ENCODE measurements around the gene LRCOL1. TPM values are rescaled to one million over a fixed set of nuclear protein-coding genes. Genes with fewer than 3 reads are reported as not detected.

The LRCOL1 gene
- polyA plus RNA-seq, 5 donors: 0.74 to 2.2 (median 1.3) TPM

DNA sequence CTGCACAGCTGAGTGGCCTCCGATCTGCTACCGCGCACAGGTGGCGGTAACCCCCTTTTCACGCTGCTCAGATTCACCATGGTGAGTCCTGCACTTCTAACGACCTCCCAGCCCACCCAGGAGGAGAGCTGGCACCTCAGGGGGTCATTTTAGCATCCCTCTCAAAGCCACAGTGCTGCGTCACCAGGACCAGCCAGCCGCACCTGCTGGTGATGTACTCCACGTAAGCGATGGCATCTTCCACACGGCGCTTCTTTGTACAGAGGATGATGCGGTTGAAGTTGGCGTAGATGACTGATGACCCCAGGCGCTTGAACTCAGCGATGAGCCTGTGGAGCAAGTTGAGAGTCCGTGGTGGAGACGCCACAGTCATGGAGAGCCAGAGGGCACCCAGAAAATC is 27.4 kb upstream of the LRCOL1 start:
- no peak for DNase-seq

DNA sequence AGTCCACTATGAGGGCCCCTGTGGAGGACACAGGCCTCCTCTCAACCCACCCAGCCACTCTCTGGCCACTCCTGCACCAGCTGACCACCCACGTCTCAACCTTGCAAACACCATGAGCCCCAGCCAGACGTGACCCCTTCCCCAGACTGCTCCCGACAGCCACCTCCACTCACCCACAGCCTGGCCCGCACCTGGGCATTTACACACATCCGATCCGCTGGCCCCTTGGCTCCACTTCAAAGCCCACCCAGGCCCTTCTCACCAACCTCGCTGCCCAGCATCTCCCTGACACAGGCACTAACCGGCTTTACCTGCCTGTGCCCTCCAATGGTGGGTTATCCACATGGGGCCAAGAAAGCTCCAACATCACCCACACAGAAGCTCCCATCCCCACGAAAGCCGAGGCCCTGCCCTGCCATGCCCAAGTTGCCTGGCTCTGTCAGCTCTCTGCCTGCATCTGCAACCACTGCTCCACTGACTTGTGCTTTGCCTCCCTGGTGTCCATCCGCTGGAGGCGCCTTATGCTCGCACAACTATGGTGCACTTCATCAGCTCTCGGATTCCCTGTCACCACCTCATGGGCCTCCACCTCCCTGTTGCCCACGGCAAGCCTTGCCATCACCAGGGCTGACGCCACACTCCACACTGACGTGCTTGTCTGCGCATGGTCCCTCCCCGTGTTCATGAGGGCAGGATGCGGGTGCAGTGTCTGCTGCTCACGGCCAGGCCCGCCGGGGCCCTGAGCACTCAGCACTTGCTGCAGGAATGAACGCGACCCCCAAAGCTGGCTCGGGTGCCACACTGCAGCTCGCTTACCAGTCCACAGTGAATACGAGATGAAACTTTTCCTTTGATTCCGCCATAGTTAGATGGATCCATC is 24.9 kb upstream of the LRCOL1 start:
- DNase-seq: no peak

DNA sequence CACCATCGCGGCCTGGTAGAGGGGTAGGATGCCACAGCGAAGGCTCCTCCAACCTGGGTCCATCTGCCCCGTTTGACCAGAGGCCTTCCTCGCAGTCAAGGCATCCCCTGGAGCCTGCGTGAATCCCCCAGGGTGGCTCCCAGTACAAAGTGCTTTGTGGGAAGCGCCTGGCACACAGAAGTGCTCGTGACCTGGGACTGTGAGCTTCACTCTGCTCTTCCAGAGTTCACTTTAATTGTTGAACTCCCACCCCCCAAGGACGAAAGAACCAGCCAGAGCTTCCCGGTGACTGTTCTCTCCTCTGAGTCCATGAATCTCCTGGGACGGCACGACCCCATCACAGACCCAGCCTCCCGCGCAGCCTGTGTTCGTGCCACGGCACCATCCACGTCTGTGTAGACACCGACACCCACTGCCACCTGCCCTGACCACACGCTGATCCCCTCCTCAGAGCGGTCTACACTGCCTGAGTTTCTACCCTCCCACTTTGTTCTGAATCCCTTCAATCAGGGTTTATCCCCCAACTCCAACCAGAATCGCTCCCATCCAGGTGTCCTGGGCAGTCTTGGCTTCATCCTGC is 24.1 kb upstream of the LRCOL1 start:
- no peak for DNase-seq

DNA sequence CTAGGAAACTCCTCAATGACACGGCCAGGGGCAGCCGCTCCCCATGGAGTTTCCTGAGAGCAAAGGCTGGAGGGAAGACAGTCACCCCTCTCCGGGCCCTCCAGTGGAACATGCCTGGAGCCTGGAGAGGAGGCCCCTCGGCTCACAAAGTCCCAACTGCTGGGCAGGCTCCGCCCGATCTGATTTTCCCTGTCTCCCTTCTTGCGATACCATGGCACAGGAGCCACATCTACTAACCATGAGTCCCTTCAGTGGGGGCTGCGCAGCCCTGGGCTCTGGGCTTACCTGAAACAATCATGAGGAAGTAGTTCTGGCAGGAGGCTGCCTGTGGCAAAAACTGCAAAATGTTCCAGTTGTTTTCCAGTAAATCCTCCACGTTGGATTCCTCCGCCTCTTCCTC is 23.5 kb upstream of the LRCOL1 start:
- DNase-seq: no peak

DNA sequence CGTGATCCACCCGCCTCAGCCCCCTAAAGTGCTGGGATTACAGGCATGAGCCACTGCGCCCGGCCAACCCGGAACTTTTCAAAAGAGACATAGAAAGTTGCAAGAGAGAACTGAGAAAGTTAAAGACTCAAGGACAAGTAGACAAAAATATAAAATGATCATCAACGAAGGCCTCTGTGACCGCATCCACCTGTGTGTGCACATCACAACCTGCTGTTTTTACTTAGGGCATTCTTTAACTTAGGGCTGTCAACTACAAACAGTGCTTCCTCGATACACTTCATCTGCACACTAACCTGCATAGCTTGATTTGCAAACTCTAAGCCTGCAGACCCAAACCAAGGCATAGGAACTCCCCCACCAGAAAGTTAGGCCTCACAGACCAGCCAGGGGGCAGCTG is 23.0 kb upstream of the LRCOL1 start:
- no peak for DNase-seq

DNA sequence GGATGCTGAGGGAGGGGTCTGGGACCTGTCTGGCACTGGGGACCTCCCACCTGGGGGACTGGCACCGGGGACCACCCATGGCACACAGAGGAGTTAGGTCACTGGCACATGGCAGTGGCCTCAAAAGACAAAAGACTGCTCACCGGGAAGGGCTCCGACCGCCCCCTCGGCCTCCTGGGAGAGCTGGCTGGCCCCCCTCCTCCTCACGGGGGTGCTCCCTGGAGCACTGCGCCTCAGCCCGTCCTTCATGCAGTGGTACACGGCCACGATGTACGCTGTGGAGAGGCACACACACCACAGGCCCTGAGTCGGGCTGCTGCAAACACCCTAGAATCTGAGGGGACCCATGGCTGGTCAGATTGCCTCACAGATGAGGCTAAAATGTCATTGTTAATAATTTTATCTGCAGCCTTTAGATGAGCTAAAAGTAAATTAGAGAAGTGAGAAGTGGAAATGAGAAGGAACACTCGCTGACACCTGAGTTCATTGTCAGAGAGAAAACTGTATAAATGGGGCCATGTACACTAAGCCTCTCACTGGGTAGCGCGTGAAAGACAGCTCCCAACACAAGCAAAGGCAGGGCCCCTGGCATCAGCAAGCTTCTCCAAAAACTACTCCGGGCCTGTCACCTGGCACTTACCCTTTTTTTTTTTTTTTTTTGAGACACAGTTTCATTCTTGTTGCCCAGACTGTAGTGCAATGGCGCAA is 22.3 kb upstream of the LRCOL1 start:
- DNase-seq: no peak

DNA sequence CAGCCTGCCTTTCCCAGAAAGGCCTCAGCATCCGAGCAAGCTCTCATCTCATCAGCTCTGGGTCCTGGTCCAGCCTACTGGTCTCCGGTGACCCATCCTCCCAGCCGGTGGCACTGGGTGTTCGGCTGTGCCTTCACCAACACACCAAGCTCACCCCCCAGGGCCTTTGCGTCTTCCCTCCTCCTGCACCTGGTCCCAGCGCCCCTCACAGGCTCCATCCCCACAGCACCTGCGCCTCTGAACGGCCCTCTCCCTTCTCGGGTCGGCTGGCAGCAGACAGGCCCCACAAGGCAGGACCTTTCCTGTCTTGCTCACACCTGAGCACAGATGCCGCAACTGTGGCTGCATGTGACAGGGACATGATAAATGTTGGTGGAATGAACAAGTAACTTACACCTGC is 21.3 kb upstream of the LRCOL1 start:
- no peak for DNase-seq

DNA sequence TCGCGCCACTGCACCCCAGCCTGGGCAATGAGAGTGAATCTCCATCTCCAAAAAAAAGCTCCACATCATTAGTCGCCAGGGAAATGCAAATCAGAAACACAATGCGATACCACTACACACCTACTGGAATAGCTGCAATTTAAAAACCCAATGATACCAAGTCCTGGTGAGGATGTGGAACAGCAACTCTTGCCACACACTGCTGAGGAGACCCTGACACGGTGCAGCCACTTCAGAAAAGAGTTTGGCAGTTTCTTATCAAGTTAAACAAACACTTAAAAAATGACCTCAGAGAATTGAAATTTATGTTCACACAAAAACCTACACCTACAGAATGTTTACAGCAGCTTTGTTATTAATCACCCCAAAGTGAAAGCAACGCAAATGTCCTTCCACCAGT is 20.3 kb upstream of the LRCOL1 start:
- no peak for DNase-seq

DNA sequence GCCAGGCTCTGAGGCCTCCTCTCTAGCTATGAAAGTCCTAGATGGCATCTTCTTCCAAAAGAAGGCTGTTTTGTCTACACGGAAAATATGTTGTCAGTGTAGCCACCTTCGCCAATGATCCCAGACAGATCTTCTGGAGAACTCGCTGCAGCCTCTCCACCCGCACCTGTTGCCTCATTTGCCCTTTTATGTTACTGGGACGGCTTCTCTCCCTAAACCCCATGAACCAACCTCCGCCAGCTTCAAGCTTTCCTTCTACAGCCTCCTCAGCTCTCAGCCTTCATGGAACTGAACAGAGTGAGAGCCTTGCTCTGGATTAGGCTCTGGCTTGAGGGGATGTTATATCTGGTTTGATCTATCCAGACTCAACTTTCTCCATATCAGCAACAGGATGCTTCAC is 18.9 kb upstream of the LRCOL1 start:
- no peak for DNase-seq

DNA sequence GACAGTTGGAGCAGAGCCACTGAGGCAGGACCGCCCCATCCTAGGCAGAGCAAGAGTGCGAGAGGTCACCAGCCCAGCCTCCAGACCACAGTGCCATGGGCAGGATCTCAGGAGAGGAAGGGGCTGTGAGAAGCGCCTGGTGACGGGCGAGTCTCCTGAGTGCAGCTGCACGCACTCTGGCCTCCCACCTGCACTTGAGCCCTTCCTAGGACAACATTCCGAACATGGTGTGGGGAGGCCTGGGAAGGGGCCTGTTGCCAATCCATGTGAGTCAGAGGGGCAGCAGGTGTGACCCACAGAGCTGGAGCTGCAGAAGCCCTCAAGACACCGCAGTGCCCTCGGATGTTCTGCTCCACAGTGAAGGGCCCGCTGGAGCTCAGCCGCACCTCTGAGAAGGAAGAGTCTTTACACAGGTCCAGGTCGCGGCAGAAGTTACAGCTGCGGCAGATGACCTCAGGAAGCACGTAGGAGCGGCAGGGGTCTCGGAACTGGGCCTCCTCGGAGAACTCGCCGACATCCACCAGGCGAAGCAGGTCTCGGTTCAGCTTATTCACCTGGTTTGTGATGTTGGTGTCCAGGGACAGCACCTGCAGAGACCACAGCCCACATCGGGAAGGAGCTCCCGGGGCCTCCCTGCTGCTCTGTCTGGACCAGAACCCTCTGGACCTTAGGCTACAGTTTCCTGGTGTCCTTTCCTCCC is 15.5 kb upstream of the LRCOL1 start:
- DNase-seq: no peak

DNA sequence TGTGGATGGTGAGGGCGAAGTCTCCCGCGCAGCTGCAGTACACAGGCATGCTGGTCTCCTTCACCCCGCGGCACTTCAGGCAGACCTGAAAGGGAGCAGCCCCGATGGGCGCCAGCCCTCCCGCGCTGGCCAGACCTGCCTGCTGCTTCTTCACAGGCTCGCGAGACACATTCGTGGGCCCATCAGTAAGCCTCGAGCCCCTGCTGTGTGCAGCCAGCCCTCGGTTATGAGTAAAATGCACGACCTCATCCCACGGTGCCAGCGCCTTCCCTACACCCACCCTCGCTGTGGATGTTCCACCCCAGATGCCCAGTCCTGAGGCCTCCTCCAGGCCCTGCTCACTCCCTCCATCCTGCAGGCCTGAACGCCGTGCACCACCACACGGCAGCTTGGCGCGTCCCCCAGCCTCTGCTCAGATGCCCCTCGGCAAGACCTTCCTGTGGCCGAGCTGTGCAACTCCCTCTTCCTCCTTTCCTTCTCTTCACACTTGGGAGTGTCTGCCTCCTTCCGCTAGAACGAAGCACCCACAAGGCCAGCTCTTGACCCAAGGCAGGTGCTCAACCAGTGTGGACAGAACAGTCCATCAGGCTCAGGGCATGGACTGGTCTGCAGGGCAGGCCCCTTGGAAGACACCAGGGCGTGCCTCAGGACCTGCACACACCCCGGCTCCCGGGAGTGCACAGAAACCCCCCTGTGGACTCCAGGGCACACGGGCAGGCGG is 14.7 kb upstream of the LRCOL1 start:
- no peak for DNase-seq

DNA sequence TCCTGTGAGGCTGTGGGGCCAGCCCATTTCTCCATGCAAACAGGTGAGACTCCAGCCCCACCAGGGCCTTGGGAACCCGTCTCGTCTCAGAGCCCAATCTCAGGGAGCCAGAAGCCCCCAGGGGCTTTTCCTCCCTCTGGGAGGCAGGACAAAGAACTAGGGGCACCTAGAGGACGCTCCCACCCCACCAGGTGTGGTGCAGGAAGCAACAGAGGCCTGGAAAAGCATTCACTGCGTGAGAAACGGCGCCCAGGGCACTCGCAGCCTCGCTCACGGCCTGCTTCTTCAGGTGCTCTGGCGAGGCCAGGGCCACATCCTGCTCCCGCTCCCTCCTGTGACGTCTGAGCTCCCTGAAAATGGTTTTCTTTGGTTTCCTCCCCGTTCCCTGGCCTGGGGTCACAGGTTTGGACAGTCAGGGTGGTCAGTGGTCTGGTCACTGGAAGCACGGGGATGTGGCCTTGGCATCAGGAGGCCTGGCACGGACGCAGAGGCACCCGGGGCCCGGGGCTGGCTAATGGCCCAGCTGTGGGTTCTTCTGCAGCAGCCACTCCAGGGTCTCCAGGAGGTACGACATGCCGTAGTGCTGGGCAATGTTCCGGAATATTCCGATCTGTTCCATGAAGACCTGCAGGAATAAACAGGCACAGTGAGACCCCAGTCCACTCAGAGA is 13.9 kb upstream of the LRCOL1 start:
- no peak for DNase-seq

DNA sequence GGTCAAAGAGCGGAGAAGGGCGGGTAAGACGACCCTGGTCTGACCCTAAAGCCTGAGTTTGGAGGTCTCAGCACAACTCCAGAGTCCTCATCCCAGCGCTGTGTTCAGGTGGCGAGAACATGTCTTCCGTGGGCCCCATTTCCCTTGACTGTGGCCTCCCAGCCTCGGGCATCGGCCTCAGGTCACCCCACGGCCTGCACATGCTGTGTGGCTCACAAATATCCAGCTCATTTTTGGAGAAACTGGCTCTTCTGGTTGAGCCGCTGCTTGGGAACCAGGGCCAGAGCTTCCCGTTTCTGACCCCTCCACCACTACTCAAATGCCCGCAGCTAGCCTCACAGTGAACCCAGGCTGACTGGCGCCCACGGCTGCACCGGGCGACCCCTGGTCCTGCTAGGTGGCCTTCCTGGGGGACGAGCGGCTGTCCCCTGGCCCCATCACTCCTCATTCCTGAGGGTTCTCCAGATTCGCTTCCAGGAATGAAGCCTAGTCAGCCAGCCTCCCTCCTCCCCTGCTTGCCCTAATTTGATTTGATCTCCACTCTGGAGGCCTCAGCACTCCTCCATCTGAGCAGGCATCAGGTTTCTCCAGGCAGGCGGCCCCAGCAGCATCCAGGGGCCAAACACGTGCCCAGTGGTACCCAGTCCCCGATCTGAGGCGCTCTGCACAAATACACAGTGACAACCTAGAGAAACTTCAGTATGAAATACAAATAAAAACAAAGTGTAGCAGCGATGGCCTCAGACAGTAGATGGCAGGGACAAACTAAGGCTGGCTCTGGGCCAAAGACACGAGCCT is 12.9 kb upstream of the LRCOL1 start:
- no peak for DNase-seq

DNA sequence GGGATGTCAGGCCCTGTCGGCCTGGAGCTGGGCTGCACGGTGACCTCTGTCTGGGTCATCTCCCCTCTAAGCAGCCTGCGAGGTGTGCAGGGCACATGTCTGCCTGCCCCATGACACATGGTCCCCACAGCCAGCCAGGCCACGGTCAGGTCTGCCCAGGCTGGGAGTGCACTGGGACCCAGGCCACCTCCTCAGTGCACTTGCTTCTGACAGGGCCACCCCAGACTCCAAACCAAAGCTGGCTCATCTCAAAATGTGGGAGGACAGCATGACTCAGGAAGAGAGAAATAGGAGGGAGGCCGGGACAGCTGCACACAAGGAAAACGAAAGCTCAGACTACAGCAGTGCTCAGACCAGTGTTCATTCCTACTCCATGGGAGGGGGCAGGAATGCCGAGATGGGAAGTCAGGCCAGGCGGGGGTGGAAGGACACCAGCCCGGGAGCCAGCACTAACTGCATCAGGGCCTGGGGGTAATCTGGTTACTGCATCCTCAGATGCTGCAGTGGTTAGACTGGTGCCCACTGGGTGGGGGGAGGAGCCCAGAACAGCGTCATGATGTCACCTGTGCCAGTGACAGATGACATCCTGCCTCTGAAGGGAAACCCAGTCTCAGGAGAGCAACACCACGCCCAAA is 12.2 kb upstream of the LRCOL1 start:
- no peak for DNase-seq

DNA sequence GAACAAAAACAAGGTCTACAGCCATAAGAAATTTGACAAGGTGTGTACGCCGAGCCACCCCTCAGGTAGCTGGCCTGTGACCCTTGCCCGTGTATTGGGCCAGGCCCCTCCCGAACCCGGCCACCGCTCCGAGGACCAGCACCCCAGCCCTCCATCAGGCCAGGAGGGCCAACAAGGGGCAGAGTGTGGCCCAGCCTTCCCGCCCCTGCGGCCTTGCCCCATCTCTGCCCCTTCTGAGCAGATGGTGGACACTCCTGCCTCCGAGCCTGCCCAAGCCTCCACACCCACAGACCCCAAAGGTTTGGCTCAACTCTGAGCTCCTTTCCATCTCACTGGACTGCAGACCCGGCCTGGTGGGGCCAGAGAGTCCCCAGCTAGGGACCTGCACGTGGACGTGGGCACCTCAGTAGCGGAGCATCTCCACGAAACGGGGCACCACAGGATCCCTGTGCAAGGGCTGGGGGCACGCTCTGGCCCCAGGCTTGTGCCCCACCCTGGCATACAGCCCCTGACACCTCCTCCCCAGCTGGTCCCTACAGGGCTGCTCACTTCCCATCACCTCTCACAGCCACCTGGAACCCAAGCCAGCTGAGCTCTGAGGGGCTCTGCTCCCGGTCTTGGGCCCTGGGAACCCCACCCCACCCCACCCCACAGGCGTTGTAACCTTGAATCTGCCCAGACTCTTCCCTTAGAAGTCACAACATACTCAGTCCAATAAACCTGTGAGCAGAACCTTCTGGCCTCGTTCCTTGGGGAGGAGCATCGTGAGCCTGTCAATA is 11.5 kb upstream of the LRCOL1 start:
- no peak for DNase-seq

DNA sequence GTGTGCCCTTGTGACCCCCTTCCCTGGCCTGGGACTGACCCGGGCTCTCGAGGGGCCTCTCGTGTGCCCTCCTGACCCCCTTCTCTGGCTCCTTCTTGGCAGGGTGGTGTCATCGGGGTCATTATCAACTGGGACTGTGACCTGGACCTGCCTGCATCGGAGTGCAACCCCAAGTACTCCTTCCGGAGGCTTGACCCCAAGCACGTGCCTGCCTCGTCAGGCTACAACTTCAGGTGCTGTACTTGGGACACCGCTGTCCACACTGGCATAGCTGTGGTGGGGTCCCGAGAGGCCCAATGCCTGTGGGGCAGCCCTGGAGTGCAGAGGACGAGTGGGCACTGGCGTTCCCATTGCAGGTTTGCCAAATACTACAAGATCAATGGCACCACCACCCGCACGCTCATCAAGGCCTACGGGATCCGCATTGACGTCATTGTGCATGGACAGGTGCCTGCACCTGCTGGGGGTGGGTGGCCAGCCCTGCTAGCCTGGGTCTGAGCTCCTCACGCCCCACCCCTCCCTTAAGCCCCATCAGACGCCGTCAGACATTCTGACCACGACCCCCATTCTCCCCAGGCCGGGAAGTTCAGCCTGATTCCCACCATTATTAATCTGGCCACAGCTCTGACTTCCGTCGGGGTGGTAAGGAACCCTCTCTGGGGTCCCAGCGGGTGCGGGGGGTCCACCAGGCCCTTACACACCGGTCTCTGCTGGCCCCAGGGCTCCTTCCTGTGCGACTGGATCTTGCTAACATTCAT is 10.7 kb upstream of the LRCOL1 start:
- DNase-seq: no peak

DNA sequence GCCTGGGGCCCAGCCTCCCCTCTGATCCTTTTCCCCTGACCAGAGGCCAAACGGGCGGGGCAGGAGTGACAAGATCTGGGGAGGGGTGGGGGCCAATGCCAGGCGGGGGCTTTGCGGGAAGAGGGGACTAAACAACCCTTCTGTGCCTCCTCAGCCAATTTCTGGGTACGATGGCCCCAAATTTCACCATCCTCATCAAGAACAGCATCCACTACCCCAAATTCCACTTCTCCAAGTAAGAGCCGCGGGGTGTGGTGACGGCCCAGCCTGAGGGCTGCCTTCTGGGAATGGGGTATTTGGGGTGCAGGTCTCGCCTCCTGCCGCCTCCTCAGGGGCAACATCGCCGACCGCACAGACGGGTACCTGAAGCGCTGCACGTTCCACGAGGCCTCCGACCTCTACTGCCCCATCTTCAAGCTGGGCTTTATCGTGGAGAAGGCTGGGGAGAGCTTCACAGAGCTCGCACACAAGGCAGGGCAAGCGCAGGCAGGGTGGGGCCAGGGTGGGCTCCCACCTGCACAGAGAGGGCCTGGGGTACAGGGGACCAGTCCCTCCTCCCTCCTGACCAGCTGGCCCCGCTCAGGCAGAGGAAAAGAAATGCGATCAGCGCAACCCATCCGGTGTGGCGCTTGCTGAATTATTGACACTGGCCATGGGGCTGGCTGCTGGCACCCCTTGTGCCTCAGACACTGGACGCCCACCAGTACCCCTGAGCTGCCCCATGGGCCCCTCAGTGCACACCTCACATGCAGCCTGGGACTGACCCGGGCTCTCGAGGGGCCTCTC is 9.9 kb upstream of the LRCOL1 start:
- DNase-seq: no peak

All from right lung (tissue), 5 donors.